HG03439 (cell line): Measurements from ENCODE around the gene ASTN2.
"Not testable (repeated sequence)": the region's sequence is repeated elsewhere in the genome, so short reads cannot be mapped to it uniquely, and the experiment has no call there.

Source experiments
- ATAC-seq: cut with Tn5 transposase; IDR thresholded peaks from one replicate; pipeline ENCODE4 v1.9.1; 2021; ENCODE audit warnings: mild to moderate bottlenecking, moderate library complexity; ENCODE audit not compliant: unreplicated experiment

The ASTN2 gene

DNA sequence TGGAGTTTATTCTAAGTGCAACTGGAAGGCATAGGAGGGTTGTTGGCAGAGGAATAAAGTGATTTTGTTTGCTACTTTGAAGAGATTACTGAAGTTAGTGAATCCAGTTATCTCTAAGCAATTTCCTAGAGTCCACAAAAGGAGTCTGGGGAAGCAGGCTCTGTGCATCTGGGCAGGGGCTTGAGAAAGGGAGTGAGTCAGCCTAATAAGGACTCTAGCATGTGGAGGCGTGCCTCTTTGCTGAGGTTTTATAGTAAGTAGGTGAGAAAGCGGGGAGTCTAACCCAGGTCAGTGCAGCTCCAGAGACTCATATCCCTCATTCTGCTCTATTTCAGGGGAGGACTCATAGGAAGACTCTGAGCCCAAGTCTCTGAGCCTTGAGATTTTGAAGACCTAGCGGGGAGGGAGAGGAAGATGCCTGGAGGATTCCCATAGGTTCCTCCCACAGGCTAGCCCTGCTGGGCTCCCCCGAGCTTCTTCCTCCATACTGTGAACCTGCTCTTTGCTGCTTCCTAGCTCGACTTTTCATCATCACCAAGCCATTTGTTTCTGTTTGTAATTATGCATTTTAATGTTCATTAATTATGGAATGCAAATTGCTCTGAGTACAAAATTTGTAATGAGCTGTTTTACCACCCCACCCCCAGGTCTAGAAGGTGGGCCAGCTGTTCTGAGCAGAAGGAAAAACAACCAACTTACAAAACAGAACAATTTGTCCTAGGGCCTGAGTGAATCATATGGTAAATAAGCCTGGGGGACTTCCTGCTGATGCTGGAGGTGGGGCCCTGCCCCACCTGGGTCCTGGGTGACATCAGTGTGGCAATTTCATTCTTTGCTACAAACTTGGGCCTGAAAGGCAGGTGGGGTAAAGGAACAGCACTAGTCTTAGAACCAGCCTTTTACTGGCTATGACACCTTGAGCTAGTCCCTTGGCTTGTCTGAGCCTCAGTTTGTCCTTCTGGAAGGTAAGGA lies 577.6 kb downstream of the ASTN2 start:
- ATAC-seq: no peak

DNA sequence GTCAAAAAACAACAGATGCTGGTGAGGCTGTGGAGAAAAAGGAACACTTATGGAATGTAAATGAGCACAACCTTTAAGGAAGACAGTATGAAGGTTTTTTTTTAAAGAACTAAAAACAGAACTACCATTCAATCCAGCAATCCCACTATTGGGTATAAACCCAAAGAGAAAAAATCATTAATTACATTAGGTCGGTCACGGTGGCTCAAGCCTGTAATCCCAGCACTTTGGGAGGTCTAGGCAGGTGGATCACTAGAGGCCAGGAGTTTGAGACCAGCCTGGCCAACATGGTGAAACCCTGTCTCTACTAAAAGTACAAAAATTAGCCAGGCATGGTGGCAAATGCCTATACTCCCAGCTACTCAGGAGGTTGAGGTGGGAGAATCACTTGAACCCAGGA lies 584.5 kb downstream of the ASTN2 start:
- not testable (repeated sequence) for ATAC-seq

DNA sequence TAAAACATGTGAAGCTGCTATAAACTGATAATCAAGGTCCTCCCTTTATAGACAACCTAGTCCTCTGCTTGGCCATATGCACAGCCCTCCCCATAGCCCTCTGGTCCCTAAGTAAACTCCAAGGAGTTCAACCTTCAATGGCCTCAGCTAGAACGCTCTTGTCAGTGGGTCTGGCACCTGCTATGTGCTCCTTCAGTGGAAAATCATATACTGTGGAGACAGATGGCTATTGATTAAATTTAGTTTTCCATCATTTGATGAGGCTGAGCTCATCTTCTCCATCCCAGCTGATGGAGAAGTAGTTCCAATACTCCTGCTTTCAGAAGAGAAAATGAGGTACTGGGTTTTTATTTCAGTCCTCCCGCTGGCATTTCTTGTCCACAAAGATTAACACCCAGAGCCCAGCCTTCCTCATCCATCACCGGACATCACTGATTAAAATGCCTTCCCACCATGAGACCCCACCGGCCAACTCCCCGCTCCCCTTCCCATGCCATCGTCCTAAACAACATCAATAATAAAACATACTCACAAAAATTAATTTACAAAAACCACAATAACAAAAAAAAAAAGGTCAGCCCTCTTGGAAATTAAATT lies 593.1 kb downstream of the ASTN2 start:
- no peak for ATAC-seq

DNA sequence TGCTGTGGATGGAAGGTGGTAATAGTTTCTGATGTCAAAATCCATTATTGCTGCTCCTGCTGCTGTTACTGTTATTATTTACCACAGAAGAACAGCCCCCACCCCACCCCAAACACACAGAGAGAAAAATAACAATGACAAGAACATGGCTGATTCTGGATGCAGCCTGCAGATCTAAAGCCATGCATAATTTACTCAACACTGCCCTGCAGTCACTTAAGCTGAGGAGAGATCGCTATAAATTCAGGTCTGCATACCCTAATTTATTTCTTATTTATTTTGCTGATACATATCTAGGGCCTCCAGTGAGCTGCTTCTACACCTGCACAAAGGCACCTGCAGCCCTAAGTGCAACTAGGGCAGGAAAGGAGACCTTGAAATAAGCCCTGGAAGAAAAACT lies 595.7 kb downstream of the ASTN2 start:
- no peak for ATAC-seq

DNA sequence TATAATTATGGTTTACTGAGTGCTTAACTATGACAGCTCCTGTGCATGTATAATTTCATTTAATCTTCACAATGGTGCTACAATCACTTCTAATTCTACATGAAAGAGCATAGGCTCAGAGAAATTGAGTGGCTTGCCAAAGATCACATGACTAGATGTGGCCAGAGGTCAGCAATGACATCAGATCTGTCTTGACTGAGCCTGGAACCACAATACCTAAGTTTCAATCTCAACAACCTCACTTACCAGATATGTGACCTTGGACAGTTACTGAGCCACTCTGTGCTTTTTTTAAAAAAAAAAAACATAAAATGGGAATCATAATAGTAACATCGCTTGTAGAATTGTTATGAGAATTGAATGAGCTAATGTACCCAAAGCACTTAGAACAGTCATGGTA lies 597.1 kb downstream of the ASTN2 start:
- peak; percentile 83 for ATAC-seq

DNA sequence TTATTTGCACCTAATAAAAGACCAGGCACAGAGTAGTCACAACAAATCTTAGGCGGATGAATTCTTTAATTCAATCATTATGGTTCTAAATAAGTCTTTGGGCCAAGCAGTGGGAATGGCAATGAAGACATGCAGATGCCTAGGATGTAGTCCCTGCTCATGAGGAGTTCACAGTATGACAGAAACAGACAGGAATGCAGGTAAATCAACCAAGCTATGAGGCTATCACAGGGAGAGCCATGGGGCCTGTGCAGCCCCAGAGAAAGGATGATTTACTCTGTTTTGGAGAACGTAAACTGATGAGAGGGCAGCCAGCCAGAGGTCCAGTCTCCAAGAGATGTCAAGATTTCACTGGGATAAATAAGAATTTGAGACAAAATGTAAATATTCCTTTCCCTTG lies 598.4 kb downstream of the ASTN2 start:
- no peak for ATAC-seq

DNA sequence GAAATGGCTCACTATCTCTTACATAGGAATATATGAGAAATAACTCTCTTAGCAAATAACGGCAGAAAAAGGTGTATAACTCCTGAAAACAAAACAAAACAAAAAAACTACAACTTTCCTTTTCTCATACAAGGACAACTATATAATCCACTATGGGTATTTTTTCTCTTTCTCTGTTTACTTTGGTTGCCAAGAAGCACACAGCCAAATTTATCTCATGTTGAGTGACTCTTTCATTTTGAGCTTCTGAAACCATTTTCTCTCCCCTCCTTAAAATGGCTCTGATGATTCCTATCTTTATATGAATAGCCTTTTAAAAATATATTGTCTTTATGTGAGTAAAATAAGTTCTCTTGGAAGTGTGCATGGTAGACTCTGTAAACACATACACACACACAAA lies 599.0 kb downstream of the ASTN2 start:
- ATAC-seq: no peak

DNA sequence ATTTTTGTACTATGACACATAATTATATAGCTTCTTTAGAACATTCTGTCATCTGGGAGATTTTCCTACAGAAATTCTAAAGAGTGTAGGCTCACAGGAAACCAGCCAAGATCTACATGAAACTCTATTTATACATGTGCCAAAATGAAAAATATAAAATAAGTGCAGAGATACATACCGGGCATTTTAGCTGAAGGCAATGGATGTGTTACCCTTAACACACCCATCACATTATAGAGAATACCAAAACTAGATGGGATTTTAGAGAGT lies 601.9 kb downstream of the ASTN2 start:
- ATAC-seq: no peak

DNA sequence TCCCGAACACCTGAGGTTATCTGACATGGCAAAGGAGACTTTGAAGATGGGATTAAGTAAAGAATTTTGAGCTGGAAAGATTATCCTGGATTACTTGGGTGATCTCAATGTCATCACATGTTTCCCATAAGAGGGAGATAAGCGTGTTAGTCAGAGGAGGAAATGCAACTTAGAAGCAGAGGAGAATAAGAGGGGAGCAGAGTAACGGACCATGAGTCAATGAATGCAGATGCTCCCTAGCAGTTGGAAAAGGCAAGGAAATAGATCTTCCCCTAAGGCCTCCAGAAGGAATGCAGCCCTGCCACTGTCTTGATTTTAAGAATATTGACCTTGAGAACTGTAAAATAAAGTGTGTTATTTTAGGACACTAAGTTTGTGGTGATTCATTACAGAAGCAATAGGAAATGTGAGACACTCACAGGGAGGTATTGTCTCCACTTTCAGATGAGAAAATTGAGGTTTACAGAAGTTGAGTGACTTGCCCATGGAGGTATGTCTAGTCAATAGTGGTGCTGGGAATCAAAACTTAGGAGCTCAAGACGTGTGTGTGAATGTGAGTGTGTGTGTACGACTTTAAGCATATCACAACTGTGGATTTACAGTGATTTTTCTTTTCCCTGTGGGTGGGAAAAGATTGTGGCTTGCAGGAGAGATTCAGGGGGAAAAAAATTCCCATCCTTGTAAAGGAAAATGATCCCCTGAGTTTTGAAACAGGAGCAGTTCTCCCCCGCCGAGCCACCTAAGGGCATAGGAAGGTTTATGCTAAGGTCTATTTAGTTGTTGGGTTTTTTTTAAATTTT lies 602.4 kb downstream of the ASTN2 start:
- no peak for ATAC-seq

DNA sequence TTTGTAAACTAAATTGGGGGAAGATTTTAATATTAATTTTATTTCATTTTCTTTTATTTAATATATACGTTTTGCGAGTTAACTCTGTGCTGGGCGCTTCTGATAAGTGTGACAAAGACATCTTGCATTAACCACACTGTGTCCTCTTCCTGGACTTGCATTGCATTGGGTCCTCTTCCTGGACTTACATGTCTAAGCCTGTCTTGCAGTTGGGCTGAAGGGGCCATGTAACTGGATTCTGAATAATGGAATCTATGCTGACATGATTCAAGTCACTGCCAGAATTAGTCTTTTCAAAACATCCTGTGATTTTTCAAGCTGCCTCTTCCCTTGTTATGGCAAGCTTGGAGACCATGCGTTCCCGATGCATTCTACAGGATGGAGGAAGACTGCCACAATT lies 605.2 kb downstream of the ASTN2 start:
- no peak for ATAC-seq

DNA sequence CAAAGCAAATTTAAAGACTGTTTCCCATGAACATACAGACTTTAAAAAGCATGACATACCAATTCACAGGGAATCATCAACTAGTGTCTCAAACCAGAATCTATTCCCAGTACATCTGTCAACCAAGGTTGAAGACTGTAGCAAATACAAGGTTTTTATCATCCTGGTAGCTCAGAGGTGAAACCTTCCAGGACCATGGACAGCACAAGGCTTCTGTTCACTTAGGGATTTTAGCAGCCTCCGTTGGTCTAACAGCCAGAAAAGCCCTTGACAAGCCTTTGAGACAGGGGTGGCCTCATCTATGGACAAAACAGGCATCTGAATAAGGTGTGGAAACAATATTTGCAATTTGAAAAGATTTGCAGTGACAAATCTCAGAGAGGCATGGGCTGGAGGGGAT lies 608.8 kb downstream of the ASTN2 start:
- ATAC-seq: no peak

DNA sequence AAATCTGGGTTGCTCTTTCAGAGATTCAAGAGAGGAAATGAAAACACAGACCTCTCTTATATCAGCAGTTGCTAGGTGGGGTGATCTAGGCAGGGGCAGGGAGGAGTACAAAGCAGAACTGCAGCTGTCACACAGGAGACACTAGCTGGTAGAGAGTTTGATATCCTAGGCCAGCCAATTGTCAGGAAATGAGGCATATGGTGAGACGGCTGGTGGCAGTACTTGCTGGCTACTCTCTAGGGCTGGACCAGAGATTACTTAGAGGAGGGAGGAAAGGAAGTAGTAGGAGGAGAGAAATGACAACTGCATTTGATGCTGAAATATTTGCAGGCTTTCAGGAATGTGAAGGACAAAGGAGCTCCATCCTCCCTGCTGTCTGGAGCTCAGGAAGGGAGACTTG lies 614.0 kb downstream of the ASTN2 start:
- ATAC-seq: no peak

DNA sequence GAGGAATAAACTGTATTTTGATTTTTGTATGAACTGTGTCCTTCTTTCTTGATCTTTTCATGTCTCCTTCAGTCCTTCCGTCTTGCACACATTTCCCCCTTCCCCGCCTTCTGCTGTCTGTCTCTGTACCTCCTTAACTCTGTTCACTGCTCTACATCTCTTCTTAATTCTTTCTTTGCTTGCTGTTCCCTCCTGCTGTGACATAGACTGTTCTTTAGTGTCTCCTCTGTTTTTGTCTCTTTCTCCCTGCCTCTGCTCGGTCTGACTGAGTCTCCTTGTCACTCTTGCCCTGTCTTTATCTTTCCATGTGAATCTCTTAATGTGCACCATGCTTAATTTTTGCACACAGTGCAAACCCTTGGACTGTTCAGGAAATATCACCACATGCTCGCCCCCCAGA lies 614.8 kb downstream of the ASTN2 start:
- ATAC-seq: no peak

DNA sequence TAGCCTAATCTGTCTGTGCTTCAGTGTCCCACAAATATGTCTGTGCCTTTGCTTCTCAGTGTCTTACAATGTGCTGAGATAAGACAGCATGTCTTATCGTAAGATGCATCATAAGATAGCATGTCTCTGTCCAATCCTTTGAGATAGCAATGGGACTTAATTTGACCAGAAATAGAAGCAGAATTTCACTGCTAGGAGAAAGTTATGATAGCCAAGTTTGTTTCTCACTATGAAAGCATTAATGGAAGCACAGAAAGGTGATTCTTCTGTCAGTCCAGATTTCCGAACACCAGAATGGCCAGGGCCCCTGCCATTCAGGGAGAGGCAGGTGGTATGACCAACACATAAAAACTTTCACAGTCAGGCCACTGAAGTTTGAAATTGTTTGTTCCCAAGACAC lies 616.3 kb downstream of the ASTN2 start:
- no peak for ATAC-seq

DNA sequence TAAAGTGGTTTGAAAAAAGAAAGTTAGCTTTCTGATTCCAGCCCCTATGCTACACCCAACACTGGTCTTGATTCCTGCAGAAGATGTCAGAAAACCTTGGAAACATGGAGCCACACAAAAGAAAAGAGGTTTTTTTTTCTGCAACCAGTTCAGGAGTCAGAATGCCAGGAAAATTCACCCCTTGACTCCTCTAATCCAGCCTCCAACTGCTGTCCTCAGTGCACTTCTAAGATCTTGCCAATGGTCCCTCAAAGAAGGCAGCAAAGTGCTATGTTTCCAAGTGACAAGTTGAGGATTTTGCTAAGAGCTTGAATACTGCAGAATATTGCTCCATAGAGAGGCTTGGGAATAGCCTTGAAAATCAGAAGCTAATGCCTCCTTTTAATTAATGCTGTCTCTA lies 617.6 kb downstream of the ASTN2 start:
- ATAC-seq: no peak

DNA sequence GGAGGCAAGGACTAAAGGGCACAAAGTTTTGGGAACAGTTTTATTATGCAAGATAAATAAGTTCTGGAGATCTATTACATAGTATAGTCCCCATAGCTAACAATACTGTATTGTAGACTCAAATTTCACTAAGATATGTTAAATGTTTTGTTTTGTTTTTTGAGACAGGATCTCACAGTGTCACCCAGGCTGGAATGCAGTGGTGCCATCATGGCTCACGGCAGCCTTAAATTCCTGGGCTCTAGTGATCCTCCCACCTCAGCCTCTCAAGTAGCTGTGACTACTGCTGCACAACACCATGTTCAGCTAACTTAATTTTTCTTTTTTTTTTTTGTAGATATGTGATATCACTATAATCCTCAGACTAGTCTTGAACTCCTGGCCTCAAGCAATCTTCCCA lies 618.2 kb downstream of the ASTN2 start:
- ATAC-seq: no peak

DNA sequence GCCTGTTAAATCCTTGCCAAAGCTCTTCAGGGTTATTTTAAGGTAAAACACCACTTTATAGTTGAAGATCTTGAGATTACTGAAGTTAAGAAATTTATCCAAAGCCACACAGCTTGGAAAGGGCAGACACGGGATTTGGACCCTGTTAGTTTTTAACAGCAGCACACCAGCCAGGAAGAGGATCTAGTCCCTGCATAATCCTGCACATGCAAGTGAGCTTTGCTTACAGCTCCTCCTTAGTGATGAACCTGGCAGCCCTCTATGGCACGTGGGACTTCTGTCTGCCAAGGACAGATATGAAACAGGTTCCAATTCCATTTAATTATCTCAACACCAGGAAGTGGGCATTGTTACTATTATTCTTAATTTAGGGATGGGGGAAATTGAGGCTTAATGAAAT lies 619.0 kb downstream of the ASTN2 start:
- ATAC-seq: no peak

DNA sequence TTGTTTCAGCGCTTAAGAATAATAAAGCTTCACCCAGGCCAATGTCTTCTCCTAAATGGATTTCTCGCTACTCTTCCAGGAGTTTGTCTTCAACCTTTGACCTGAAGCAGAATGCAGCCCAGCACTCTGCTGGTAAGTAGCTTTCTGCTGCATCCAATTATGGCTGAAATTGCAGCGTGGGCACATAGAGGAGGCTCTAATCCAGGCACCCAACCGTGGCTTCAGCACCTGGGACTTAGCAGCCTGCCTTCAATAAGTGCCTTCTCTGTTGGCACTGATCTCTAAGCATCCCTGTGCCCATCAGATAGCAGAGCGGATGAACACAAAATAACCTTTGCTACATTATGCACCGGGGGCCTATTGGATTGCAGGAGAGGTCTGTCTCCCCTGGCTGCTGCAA lies 622.6 kb downstream of the ASTN2 start:
- no peak for ATAC-seq

DNA sequence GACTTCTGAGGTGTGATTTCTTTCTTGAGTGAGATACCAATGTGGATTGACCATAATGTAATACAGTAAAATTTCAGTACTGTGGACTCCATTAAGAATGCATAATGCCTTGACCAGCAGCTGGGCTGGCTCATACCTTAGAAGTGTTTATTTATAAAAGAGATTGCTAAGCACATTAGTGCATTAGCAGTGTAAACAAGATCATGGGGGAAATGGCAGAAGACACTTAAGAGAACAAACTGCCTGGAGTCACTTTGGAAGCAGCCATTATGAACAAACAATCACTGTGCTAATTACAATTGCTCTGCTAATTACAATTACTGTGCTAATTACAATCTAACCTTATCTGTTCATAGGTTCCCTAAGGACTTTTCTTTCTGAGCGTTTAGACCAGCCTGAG lies 623.5 kb downstream of the ASTN2 start:
- ATAC-seq: no peak

DNA sequence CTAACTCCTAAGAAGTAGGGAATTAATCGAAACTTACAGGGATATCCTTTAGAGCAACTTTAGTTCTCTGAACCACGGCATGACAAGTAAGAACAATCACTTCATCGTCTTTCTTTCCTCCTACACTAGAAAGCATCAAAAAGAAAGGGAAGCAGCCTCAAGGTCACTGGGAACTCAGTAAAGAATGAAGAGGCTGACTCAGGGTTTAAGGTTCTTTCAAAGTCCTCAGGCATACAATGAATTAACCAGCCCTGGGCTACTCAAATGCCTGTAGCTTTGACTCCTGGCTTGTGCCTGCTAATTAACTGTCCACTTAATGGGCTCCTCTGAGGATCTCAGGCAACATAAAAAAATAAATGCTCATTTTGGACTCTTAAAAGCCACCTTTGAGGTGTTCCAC lies 625.8 kb downstream of the ASTN2 start:
- ATAC-seq: no peak

DNA sequence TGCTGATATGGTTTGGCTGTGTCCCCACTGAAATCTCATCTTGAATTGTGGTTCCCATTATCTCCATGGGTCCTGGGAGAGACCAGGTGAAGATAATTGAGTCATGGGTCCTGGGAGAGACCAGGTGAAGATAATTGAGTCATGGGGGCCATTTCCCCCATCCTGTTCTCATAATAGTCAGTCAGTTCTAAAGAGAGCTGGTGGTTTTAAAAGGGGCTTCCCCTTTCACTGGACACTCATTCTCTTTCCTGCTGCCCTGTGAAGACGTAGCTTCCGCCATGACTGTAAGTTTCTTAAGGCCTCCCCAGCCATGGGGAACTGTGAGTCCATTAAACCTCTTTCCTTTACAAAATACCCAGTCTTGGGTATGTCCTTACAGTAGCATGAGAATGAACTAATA lies 628.1 kb downstream of the ASTN2 start:
- no peak for ATAC-seq

DNA sequence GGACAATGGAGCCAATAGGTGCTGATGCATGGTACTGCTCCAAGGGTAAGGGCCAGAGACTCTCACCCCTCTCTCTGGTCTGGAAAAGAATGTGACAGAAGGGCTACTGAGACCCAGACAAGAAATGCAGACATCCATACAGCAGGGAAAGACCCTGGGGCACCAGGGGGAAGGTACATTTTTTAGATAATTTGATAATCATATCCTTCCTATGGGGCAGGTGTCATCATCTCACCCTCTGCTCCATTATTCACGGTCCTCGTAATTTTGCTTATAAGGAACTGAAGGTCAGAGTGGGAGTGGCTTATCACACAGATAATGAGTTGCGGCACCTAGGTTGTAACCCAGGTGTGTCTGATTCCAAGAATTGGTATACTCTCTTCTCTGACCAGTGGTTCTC lies 637.7 kb downstream of the ASTN2 start:
- no peak for ATAC-seq
